ENCODE measurements around the gene KIR2DL3. TPM values are rescaled to one million over a fixed set of nuclear protein-coding genes. Genes with fewer than 3 reads are reported as not detected.

Gene KIR2DL3
- total and polyA plus RNA-seq, 4 donors, result 0.03 TPM; not detected in 3

DNA sequence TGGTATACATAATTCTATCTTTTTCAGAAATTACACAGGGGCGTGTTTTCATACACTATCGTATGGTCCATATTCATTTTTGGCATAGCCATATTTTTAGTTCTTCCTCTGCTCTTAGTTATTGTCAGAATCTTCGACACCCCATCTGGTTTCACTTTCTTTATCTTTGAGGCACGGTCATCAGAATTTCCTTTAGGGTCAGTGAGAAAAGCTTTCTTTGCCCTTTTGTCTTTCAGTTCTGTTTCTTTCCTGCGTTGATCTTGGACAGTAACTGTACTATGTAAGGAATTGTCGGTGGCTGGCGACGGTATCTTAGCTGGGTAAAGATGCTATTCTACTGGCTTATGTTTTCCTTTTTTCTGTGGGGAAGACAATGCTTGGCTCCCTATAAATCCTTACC is 54.5 kb downstream of the KIR2DL3 start:
- 46% methylated on average over 8 of the region's 8 CpGs for WGBS
- Histone ChIP-seq H3K4me3 (ENCODE audit: low read depth in 1 of 3, low read length in 3 of 3) (peak overlapping the region in 1 of 3 donors; percentile 8), H3K27ac (ENCODE audit: low read depth in 1 of 2, low read length in 2 of 2) (no peak overlapping the region), H3K27me3 (ENCODE audit: control insufficient read depth in 4 of 4, insufficient read depth in 4 of 4, low read length in 3 of 4) (peaks cover 0 to 3% (median 0%) of the 10 kb centered on the region in 4 donors), H3K4me1 (ENCODE audit: control insufficient read depth in 4 of 4, insufficient read depth in 4 of 4, low read length in 3 of 4) (no peaks in the 10 kb centered on the region), H3K9me3 (ENCODE audit: control insufficient read depth in 4 of 4, low read length in 3 of 4) (no peaks in the 10 kb centered on the region), H3K36me3 (ENCODE audit: control insufficient read depth in 4 of 4, insufficient read depth in 3 of 4, low read depth in 1 of 4, low read length in 3 of 4) (no peaks in the 10 kb centered on the region), H3K9ac (ENCODE audit: low read depth in 1 of 2, low read length in 2 of 2) (peak overlapping the region in 1 of 2 donors; percentile 45)
- TF ChIP-seq, protein P1, sequence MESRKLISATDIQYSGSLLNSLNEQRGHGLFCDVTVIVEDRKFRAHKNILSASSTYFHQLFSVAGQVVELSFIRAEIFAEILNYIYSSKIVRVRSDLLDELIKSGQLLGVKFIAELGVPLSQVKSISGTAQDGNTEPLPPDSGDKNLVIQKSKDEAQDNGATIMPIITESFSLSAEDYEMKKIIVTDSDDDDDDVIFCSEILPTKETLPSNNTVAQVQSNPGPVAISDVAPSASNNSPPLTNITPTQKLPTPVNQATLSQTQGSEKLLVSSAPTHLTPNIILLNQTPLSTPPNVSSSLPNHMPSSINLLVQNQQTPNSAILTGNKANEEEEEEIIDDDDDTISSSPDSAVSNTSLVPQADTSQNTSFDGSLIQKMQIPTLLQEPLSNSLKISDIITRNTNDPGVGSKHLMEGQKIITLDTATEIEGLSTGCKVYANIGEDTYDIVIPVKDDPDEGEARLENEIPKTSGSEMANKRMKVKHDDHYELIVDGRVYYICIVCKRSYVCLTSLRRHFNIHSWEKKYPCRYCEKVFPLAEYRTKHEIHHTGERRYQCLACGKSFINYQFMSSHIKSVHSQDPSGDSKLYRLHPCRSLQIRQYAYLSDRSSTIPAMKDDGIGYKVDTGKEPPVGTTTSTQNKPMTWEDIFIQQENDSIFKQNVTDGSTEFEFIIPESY (IDR thresholded peaks at IDR 0.05), result no peak
- peak; percentile 48 for TF ChIP-seq NR2F2 (IDR thresholded peaks at IDR 0.05)
- peak; percentile 16 for TF ChIP-seq YY1 (IDR thresholded peaks at IDR 0.05)
- no peak for TF ChIP-seq FOXA2 (IDR thresholded peaks at IDR 0.05)
- DNase-seq (ENCODE audit: low spot score), result no peak

DNA sequence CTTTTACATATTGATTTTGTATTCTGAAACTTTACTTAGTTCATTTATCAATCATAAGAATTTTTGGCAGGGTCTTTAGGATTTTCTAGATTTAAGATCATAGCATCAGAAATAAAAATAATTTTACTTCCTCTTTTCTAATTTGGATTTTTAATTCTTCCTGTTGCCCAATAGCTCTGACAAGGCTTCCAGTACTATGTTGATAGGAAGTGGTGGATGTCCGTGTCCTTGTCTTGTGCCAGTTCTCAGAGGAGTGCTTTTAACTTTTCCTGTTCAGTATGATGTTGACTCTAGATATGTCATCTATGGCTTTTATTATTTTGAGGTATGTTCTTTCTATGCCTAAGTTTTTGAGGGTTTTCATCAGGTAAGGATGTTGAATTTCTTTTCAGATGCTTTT is 57.4 kb downstream of the KIR2DL3 start:
- no peak for TF ChIP-seq RAD21 (IDR thresholded peaks at IDR 0.05)
- TF ChIP-seq YY1 (IDR thresholded peaks at IDR 0.05), result no peak
- TF ChIP-seq FOXA2 (IDR thresholded peaks at IDR 0.05), result no peak
- no peak for TF ChIP-seq HNF4G (IDR thresholded peaks at IDR 0.05)
- WGBS, result 34% methylated on average over 1 of the region's 1 CpG
- Histone ChIP-seq H3K9me3 (ENCODE audit: control insufficient read depth in 4 of 4, low read length in 3 of 4) (no peaks in the 10 kb centered on the region), H3K27me3 (ENCODE audit: control insufficient read depth in 4 of 4, insufficient read depth in 4 of 4, low read length in 3 of 4) (peaks cover 0 to 3% (median 0%) of the 10 kb centered on the region in 4 donors), H3K4me1 (ENCODE audit: control insufficient read depth in 4 of 4, insufficient read depth in 4 of 4, low read length in 3 of 4) (no peaks in the 10 kb centered on the region), H3K27ac (ENCODE audit: low read depth in 1 of 2, low read length in 2 of 2) (no peak overlapping the region), H3K4me3 (ENCODE audit: low read depth in 1 of 3, low read length in 3 of 3) (no peak overlapping the region), H3K36me3 (ENCODE audit: control insufficient read depth in 4 of 4, insufficient read depth in 3 of 4, low read depth in 1 of 4, low read length in 3 of 4) (no peaks in the 10 kb centered on the region), H3K9ac (ENCODE audit: low read depth in 1 of 2, low read length in 2 of 2) (no peak overlapping the region)
- no peak for DNase-seq (ENCODE audit: low spot score)

Small RNAs within 50 kb of the gene (small RNA-seq; reads per million reads assigned to genes)
- not detected for gene AC245128.2
- not detected for gene KIR3DP1

Other genes starting within 250 kb of the KIR2DL3 start
- under 1 TPM in 1 of 2 donors, not detected in 1; 0.19 TPM for gene LAIR2, start 235.7 kb upstream of the KIR2DL3 start, total RNA-seq
- under 1 TPM in 1 of 2 donors, not detected in 1; 0.24 TPM for gene LAIR2, start 235.7 kb upstream of the KIR2DL3 start, polyA plus RNA-seq
- gene LILRA2, start 164.7 kb upstream of the KIR2DL3 start, total RNA-seq, result 1 to 10 TPM; 3.1 to 8.2 TPM
- 1 to 10 TPM; 1.3 to 5.2 TPM for gene LILRA2, start 164.7 kb upstream of the KIR2DL3 start, polyA plus RNA-seq
- gene LILRA1, start 144.9 kb upstream of the KIR2DL3 start, total RNA-seq, result 1 to 10 TPM; 1.4 to 2.1 TPM
- gene LILRA1, start 144.9 kb upstream of the KIR2DL3 start, polyA plus RNA-seq, result 1 to 10 TPM in 1 of 2 donors, under 1 TPM in 1; 0.43 to 1.1 TPM
- 10 to 100 TPM in 1 of 2 donors, 1 to 10 TPM in 1; 5.1 to 10.6 TPM for gene LILRB1, start 108.0 kb upstream of the KIR2DL3 start, total RNA-seq
- gene LILRB1, start 108.0 kb upstream of the KIR2DL3 start, polyA plus RNA-seq, result 1 to 10 TPM; 1.3 to 4.6 TPM
- 1 to 10 TPM; 2.6 to 5.0 TPM for gene LILRB4, start 75.5 kb upstream of the KIR2DL3 start, total RNA-seq
- gene LILRB4, start 75.5 kb upstream of the KIR2DL3 start, polyA plus RNA-seq, result 1 to 10 TPM; 1.9 to 4.2 TPM
- under 1 TPM in 1 of 2 donors, not detected in 1; 0.05 TPM for gene KIR3DL3, start 14.1 kb upstream of the KIR2DL3 start, total RNA-seq
- not detected for gene KIR3DL3, start 14.1 kb upstream of the KIR2DL3 start, polyA plus RNA-seq
- gene KIR2DL1, start 31.3 kb downstream of the KIR2DL3 start, total RNA-seq, result under 1 TPM in 1 of 2 donors, not detected in 1; 0.17 TPM
- under 1 TPM in 1 of 2 donors, not detected in 1; 0.05 TPM for gene KIR2DL1, start 31.3 kb downstream of the KIR2DL3 start, polyA plus RNA-seq
- under 1 TPM in 1 of 2 donors, not detected in 1; 0.25 TPM for gene KIR2DL4, start 65.1 kb downstream of the KIR2DL3 start, total RNA-seq
- gene KIR2DL4, start 65.1 kb downstream of the KIR2DL3 start, polyA plus RNA-seq, result under 1 TPM in 1 of 2 donors, not detected in 1; 0.10 TPM
- gene KIR3DL1, start 78.0 kb downstream of the KIR2DL3 start, total RNA-seq, result under 1 TPM in 1 of 2 donors, not detected in 1; 0.08 TPM
- gene KIR3DL1, start 78.0 kb downstream of the KIR2DL3 start, polyA plus RNA-seq, result under 1 TPM in 1 of 2 donors, not detected in 1; 0.07 TPM
- not detected for gene KIR2DS4, start 94.2 kb downstream of the KIR2DL3 start, total RNA-seq
- under 1 TPM in 1 of 2 donors, not detected in 1; 0.08 TPM for gene KIR2DS4, start 94.2 kb downstream of the KIR2DL3 start, polyA plus RNA-seq
- gene KIR3DL2, start 111.9 kb downstream of the KIR2DL3 start, total RNA-seq, result under 1 TPM in 1 of 2 donors, not detected in 1; 0.08 TPM
- gene KIR3DL2, start 111.9 kb downstream of the KIR2DL3 start, polyA plus RNA-seq, result not detected
- 1 to 10 TPM; 2.2 to 2.4 TPM for gene FCAR, start 135.7 kb downstream of the KIR2DL3 start, total RNA-seq
- gene FCAR, start 135.7 kb downstream of the KIR2DL3 start, polyA plus RNA-seq, result under 1 TPM in 1 of 2 donors, not detected in 1; 0.39 TPM
- gene NCR1, start 167.6 kb downstream of the KIR2DL3 start, total RNA-seq, result 1 to 10 TPM; 1.2 to 1.8 TPM
- gene NCR1, start 167.6 kb downstream of the KIR2DL3 start, polyA plus RNA-seq, result under 1 TPM; 0.37 to 0.60 TPM
- gene NLRP7, start 209.0 kb downstream of the KIR2DL3 start, total RNA-seq, result not detected
- gene NLRP7, start 209.0 kb downstream of the KIR2DL3 start, polyA plus RNA-seq, result not detected
- 1 to 10 TPM in 1 of 2 donors, under 1 TPM in 1; 0.59 to 2.2 TPM for gene NLRP2, start 227.9 kb downstream of the KIR2DL3 start, total RNA-seq
- under 1 TPM; 0.18 to 0.32 TPM for gene NLRP2, start 227.9 kb downstream of the KIR2DL3 start, polyA plus RNA-seq

Measured in liver (tissue), 10 donors.